BLaER1 treated with 17β-estradiol and CSF1 and Interleukin-3, amounts not matched to agents 10 nM and 100 nM (cell line): Measurements from ENCODE around the gene HYAL2.

ENCODE experiments used
- H3K27ac ChIP-seq, 11 experiments: shearing (Covaris generic); formaldehyde crosslinking; 2 replicates each; pipeline ENCODE4 v1.8.1; 2022
- H3K27me3 ChIP-seq, 11 experiments: shearing (Covaris generic); formaldehyde crosslinking; 2 replicates each; pipeline ENCODE4 v1.8.1; 2022
- H3K36me3 ChIP-seq, 11 experiments: shearing (Covaris generic); formaldehyde crosslinking; 2 replicates each; pipeline ENCODE4 v1.8.1; 2022
- H3K4me1 ChIP-seq, 10 experiments: shearing (Covaris generic); formaldehyde crosslinking; 2 replicates each; pipeline ENCODE4 v1.8.1; 2022
- H3K4me2 ChIP-seq, 11 experiments: shearing (Covaris generic); formaldehyde crosslinking; 2 replicates each; pipeline ENCODE4 v1.8.1; 2022
- H3K4me3 ChIP-seq, 10 experiments: shearing (Covaris generic); formaldehyde crosslinking; 2 replicates each; pipeline ENCODE4 v1.8.1; 2022
- H3K9ac ChIP-seq, 11 experiments: shearing (Covaris generic); formaldehyde crosslinking; 2 replicates each; pipeline ENCODE4 v1.8.1; 2022
- H3K9me3 ChIP-seq, 11 experiments: shearing (Covaris generic); formaldehyde crosslinking; replicated peaks in 1 of 11; 2 replicates each; pipeline ENCODE4 v1.8.1; 2022
- H4K20me1 ChIP-seq, 11 experiments: shearing (Covaris generic); formaldehyde crosslinking; 2 replicates each; pipeline ENCODE4 v1.8.1; 2022
- Cebpa-rat ChIP-seq, 11 experiments: shearing (Covaris generic); IDR thresholded peaks; 2 replicates each; pipeline ENCODE4 v1.8.1; 2022

Gene HYAL2

DNA sequence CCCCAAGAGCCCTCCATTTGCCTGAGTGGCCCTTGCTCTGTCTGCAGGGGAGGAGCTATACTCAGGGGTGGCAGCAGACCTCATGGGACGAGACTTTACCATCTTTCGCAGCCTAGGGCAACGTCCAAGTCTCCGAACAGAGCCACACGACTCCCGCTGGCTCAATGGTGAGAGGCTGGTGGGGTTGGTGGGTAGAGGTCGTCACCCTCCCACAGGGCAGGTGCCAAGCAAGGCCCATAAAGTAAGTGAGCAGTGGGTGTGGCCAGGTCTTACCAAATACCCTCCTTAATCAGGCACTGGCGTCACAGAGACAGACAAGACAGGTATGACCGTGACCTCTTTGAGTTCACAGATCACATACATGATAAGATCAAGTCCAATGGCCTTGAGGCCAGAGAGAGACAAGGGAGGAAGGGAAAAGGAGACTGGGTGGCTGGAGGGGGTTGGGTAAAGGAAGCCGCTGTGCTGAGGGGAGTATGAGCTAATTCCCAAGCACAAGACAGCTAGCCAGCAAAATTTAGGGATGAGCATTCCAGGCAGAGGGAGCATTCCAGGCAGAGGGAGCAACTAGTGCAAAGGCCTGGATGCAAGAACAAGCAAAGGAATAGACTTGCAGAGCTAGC is 51.1 kb downstream of the HYAL2 start:
- H3K9ac ChIP-seq: peak overlapping the region in 2 of 11 experiments; percentile 3 to 15; a peak in 1 of 22 replicates
- no peaks in the 10 kb centered on the region for H3K36me3 ChIP-seq
- H3K4me2 ChIP-seq: no peak overlapping the region
- H3K27me3 ChIP-seq: peaks cover 59 to 71% (median 68%) of the 10 kb centered on the region in 11 experiments
- H3K27ac ChIP-seq: no peak overlapping the region
- peaks cover 13 to 64% (median 51%) of the 10 kb centered on the region in 10 experiments; a peak in 18 of 20 replicates for H3K4me1 ChIP-seq
- TF ChIP-seq Cebpa-rat (IDR thresholded peaks at IDR 0.05): no peak
- H3K9me3 ChIP-seq: no peaks in the 10 kb centered on the region
- peaks cover 0 to 62% (median 25%) of the 10 kb centered on the region in 11 experiments; a peak in 15 of 22 replicates for H4K20me1 ChIP-seq
- H3K4me3 ChIP-seq: no peak overlapping the region

DNA sequence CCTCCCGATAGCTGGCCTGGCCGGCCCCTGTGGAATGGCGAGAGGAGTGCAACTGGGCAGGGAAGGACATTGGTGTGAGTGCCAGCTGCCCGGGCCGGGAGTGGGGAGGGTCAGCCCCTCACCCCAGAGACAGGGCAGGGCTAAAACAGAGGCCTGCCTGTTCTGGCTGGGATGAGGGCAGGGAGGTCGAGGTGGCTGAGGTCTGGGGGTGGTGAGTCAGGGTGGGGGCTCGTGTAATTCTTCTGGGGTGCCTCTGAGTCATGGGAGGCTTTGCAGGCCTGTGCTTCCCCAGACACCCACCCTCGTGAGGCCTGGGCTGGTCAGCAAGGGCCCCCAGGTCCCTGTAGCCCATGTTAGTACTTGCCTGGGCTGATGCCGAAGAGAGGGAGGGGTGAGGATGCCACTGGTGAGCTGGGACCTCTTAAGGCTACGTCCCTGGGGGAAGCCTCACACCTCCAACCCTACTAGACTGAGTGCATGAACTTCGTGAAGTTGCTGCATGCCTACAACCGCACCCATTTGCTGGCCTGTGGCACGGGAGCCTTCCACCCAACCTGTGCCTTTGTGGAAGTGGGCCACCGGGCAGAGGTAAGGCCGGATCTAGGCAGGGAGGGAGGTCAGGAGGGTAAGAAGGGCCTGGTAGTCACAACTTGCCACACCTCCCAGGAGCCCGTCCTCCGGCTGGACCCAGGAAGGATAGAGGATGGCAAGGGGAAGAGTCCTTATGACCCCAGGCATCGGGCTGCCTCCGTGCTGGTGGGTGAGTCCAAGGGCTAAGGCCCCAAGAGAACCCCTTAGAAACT is 51.9 kb downstream of the HYAL2 start:
- Histone ChIP-seq H3K4me2 (0 out of 22 replicates have a peak overlapping the region, but pooled peaks of 2 of the 11 experiments have one; percentile 3 to 10), H4K20me1 (peaks cover 0 to 62% (median 17%) of the 10 kb centered on the region in 11 experiments; a peak in 14 of 22 replicates), H3K4me1 (peaks cover 7 to 56% (median 43%) of the 10 kb centered on the region in 10 experiments; a peak in 18 of 20 replicates), H3K9me3 (no peaks in the 10 kb centered on the region), H3K36me3 (no peaks in the 10 kb centered on the region), H3K27ac (no peak overlapping the region), H3K4me3 (no peak overlapping the region), H3K27me3 (peaks cover 57 to 71% (median 67%) of the 10 kb centered on the region in 11 experiments), H3K9ac (peak overlapping the region in 3 of 11 experiments; percentile 3 to 15 (median 13); a peak in 1 of 22 replicates)
- TF ChIP-seq Cebpa-rat (IDR thresholded peaks at IDR 0.05): no peak

DNA sequence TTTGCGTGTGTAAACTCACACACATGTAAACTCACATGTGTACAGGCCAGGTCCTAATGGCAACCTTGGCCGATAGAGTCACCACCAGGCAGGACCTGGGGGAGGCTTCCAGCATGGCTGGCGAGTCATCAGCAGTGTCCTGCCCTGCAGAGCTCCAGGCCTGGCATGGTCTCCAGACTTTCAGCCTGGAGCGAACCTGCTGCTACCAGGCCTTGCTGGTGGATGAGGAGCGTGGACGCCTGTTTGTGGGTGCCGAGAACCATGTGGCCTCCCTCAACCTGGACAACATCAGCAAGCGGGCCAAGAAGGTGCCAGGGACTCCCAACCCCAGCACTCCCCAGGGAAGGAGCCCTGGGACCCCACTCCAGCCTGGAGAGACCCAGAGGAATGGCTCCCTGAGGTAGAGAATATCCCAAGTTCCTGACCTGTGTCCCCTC is 52.5 kb downstream of the HYAL2 start:
- Histone ChIP-seq H3K4me1 (peaks cover under 1 to 52% (median 41%) of the 10 kb centered on the region in 10 experiments; a peak in 18 of 20 replicates), H3K27ac (no peak overlapping the region)
- no peak for TF ChIP-seq Cebpa-rat (IDR thresholded peaks at IDR 0.05)

DNA sequence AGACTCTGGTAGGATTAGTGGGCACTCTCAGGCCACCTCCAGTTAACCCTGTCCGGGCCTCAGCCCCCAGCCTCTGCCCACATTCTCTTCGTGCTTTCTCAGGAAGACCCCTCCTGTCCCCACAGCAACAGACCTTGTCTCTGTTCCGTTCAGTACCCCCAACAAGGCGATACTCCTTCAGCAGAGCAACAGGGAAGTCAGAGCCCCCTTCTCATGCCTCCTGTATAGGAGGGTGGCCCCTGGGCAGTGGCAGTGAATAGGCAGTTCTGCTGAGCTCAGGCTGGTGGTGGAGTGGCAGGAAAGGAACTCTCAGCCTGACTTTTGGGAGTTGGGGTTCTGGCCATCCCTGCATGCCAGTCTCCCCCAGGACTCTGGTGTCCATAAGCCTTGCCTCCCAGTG is 53.1 kb downstream of the HYAL2 start:
- Histone ChIP-seq H3K4me1 (peaks cover 0 to 54% (median 42%) of the 10 kb centered on the region in 10 experiments; a peak in 18 of 20 replicates), H3K9ac (peak overlapping the region in 5 of 11 experiments; percentile 5 to 41 (median 24); a peak in 5 of 22 replicates), H3K9me3 (no peaks in the 10 kb centered on the region), H3K4me2 (peak overlapping the region in 9 of 11 experiments; percentile 24 to 68 (median 50); a peak in 13 of 22 replicates), H3K36me3 (no peaks in the 10 kb centered on the region), H3K27ac (no peak overlapping the region), H3K27me3 (peaks cover 45 to 63% (median 58%) of the 10 kb centered on the region in 11 experiments), H4K20me1 (peaks cover 0 to 59% (median 11%) of the 10 kb centered on the region in 11 experiments; a peak in 12 of 22 replicates), H3K4me3 (no peak overlapping the region)
- TF ChIP-seq Cebpa-rat (IDR thresholded peaks at IDR 0.05): no peak

More for the DNA sequence above, 52.5 kb downstream of the HYAL2 start:
- Histone ChIP-seq H3K4me2 (peak overlapping the region in 3 of 11 experiments; percentile 34 to 53 (median 50); a peak in 2 of 22 replicates), H3K27me3 (peaks cover 50 to 68% (median 64%) of the 10 kb centered on the region in 11 experiments), H3K9me3 (no peaks in the 10 kb centered on the region), H3K9ac (peak overlapping the region in 1 of 11 experiments; percentile 3; a peak in 1 of 22 replicates), H4K20me1 (peaks cover 0 to 62% (median 11%) of the 10 kb centered on the region in 11 experiments; a peak in 14 of 22 replicates), H3K36me3 (no peaks in the 10 kb centered on the region), H3K4me3 (no peak overlapping the region)

GRCh38 chr3:50268703-50269451 is 53.7 kb downstream of the HYAL2 start, which contains the start of gene SEMA3B:
SEMA3B (plus strand) TSS chr3:50269147; CDS start chr3:50269241, 94 bp downstream.
- Histone ChIP-seq H3K9ac (peak within 1 kb of the TSS in 5 of 11 experiments; percentile 5 to 41 (median 24); a peak in 5 of 22 replicates), H3K27ac (no peak within 1 kb of the TSS), H3K4me3 (no peak within 1 kb of the TSS), H3K27me3 (peaks cover 39 to 57% (median 52%) of the 10 kb centered on the region in 11 experiments), H3K9me3 (no peaks in the 10 kb centered on the region), H4K20me1 (peaks cover 0 to 58% (median 9%) of the 10 kb centered on the region in 11 experiments; a peak in 12 of 22 replicates), H3K4me2 (peak within 1 kb of the TSS in 9 of 11 experiments; percentile 24 to 68 (median 54); a peak in 15 of 22 replicates), H3K4me1 (peaks cover 4 to 56% (median 41%) of the 10 kb centered on the region in 10 experiments; a peak in 18 of 20 replicates), H3K36me3 (no peaks in the 10 kb centered on the region)
- TF ChIP-seq Cebpa-rat (IDR thresholded peaks at IDR 0.05): no peak

DNA sequence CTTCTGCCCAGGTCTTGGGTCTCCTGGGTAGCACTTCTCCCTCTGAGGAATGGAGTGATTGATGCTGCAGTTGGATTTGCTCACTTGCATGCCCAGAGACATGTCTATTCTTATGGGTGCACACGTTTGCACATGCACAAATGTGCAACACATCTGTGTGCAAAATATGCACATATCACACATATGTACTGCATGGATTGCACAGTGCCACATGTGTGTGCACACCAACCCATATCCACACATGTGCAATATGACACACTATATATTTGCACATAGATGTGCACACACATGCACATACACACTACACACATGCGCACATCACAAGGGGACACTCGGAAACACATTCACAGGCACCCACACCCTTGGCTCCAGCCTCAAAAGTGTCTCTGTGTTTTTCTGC is 54.3 kb downstream of the HYAL2 start:
- no peak overlapping the region for H3K4me3 ChIP-seq
- TF ChIP-seq Cebpa-rat (IDR thresholded peaks at IDR 0.05): no peak
- peaks cover 3 to 52% (median 35%) of the 10 kb centered on the region in 10 experiments; a peak in 18 of 20 replicates for H3K4me1 ChIP-seq
- no peaks in the 10 kb centered on the region for H3K36me3 ChIP-seq
- H3K9me3 ChIP-seq: no peaks in the 10 kb centered on the region
- no peak overlapping the region for H3K27ac ChIP-seq
- no peak overlapping the region for H3K9ac ChIP-seq
- H3K4me2 ChIP-seq: peak overlapping the region in 3 of 11 experiments; percentile 53 to 68 (median 54); a peak in 1 of 22 replicates
- peaks cover 33 to 51% (median 46%) of the 10 kb centered on the region in 11 experiments for H3K27me3 ChIP-seq
- H4K20me1 ChIP-seq: peaks cover 0 to 56% (median 3%) of the 10 kb centered on the region in 11 experiments; a peak in 11 of 22 replicates
